NCI-H1092 treated with DMSO at 0.1 percent for 48 hours (cell line): ENCODE results near the gene SLC35G1.

Experiments used
- DNase-seq: peaks from one replicate; lab custom pipeline; 2025; lab: John Stamatoyannopoulos, UW

SLC35G1 gene, protein sequence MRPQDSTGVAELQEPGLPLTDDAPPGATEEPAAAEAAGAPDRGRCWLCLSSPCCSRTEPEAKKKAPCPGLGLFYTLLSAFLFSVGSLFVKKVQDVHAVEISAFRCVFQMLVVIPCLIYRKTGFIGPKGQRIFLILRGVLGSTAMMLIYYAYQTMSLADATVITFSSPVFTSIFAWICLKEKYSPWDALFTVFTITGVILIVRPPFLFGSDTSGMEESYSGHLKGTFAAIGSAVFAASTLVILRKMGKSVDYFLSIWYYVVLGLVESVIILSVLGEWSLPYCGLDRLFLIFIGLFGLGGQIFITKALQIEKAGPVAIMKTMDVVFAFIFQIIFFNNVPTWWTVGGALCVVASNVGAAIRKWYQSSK

GRCh38 chr10:93893646-93894515 lies at the start of gene SLC35G1:
SLC35G1 (plus strand) TSS chr10:93893978; CDS start chr10:93894034, 56 bp downstream.
- peak; percentile 62 for DNase-seq

- DNase-seq = no peak
Measured at GRCh38 chr10:93844979-93845626, 48.7 kb upstream of the SLC35G1 start.

DNA sequence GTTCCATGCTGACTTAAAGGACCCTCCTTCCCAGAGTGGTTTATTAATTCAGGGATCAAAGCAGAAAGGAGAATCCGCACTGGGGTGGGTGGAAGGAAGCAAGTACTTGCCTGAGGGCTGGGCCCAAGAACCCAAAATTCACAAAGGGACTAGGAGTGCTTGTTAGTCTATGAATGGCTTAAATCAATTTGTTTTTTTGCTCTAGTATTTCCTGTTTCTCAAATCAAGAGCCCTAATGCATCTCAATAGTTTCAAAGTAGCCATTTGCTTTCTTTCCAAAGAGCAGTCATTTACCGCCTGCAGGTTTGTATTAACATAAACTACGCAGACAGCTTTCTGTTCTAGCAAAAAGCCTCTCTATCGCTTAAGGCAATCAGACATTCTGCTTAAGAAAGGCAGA lies 44.2 kb upstream of the SLC35G1 start:
- DNase-seq = no peak

DNA sequence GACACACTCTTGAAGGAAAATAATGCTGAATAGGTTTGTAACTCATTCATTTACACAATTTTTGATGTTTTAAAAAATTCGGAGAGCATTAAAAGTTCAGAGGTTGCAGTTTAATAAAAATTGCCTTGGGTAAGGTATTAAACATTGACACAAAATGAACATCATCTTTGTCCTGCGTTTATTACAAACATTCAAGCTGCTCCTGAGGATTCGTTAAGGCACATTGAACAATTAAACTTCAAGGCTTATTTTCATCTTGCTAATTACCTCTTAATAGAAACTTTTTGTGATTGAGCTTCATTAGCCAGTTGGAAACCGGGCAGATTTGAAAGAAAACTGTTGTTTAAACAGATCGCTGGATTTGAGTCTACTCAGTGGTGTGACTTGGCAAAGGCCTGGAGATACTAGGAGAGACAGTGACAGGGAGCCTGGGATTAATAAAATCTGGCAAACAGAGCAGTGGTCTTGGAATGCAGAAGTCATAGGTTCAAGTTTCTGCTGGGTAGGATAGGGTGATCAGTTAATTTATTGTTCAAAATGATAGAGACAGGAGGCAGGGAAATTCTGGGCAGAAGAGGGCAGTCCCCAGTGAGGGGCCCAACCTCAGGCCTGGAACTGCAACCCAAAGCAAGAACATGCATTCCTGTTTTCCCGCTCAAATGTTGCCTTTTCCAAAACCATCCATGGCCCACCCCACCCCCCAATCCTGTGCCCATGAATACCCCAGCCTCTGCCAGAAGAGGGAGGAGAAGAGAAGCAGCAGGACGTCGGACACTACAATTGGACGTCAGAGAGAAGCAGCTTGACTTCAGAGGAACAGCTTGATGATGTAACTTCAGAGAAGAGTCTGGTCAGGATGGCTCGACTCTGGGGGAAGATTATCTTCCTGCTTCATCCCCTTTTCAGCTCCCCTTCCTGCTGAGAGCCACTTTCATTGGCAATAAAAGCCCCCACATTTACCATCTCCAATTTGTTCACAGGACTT lies 43.5 kb upstream of the SLC35G1 start:
- no peak for DNase-seq

DNA sequence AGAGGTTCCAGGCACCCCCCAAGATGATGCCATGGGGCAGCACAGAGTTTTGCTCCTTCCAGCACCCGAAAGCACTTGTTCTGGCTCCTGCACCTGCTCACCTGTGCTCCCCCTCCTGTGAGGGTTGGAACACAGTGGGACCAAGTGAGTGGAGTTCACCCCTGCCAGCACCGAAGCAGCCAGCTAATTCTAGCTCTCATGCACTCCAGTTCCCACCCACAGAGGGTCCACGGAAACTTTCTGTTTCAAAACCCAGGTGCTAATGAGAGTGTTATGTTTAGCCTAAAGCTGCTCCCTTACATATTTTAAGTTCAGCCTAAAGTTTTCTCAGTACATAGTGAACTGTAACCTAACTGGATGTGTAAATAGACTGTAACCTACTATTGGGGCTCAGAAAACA lies 42.6 kb upstream of the SLC35G1 start:
- DNase-seq = no peak

GRCh38 chr10:93852476-93853095 lies 41.2 kb upstream of the SLC35G1 start:
- DNase-seq = no peak

- no peak for DNase-seq
Measured at GRCh38 chr10:93854975-93855374, 38.8 kb upstream of the SLC35G1 start.

DNA sequence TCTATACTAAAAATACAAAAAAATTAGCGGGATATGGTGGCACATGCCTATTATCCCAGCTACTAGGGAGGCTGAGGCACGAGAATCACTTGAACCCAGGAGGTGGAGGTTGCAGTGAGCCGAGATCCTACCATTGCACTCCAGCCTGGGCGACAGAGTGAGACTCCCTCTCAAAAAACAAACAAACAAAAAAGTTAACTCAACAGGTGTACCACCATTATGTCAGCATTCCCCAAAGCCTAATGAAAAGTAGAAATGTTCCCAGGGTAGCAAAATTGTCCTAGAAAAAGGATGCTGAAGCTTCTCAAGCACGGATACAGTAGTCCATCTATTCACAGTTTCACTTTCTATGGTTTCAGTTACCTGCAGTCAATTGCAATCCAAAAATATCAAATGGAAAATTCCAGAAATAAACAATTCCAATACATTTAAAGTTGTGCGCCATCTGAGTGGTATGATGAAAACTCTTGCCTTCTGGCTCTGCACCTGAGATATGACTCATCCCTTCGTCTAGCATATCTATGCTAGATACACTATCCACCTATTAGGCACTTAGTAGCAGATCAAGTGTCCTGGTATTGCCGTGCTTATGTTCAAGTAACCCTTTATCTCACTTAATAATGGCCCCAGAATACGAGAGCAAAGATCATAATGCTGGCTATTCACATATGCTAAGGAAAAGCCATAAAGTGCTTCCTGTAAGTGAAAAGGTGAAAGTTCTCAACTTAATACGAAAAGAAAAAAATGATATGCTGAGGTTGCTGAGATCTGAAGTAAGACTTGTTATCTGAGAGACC lies 37.2 kb upstream of the SLC35G1 start:
- no peak for DNase-seq

DNA sequence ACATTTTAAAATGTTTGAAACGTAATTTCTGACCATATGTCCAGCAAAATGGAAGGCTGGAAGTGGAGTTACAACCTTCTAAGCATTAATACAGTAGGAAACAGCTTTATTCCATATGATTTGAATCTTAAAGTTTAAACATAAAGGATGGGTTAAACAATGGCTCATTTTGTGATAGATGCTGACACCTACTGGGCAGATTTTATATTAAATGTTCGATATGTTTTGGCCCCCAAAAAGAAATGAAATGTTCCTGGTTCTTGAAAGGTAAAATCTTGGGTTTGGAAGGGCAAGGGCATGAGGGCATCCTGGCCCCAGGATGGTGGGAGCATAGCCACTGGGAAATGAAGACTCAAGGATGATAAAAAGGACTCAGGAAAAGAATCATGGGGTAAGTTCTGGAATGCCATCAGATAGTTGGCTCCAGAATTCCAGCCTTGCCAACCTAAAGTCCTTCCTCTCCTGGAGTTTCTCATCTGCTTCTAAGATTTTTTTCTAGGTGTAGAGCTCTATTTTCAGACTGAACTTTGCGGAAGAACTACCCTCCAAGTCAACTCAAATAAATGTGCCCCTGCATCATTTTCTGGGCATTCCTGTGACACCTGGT lies 34.6 kb upstream of the SLC35G1 start:
- no peak for DNase-seq

DNA sequence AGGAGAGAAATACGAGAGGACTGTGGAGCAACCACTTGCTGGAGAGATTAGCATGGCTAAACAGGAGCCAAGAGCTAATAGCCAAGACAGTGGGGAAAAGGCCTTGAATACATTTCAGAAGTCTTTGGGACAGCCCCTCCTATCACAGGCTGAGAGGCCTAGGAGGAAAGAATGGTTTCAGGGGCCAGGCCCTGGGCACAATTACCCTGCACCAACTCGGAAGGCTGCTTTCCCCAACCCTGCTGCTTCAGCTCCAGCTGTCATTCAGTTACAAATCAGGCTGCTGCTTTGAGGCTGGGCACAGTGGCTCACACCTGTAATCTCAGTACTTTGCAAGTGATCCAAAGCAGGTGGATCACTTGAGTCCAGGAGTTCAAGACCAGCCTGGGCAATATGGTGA lies 32.0 kb upstream of the SLC35G1 start:
- no peak for DNase-seq

GRCh38 chr10:93865794-93866425 lies 27.9 kb upstream of the SLC35G1 start:
- DNase-seq = no peak

DNA sequence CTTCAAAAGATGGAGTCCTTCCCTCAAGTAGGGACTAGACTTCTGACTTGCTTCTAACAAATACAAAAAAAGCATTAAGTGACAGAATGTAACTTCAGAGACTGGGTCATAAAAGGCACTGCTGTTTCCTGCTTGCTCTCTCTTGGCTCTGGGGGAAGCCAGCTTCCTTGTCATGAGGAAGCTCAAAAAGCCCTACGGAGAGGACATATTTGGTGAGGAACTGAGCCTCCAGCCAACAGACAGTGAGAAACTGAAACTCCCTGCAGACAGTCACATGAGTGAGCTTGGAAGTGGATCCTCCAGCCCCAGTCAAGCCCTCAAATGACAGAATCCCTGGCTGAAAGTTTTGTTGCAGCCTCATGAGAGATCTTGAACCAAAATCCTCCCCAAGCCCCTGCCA lies 26.3 kb upstream of the SLC35G1 start:
- DNase-seq = no peak

DNA sequence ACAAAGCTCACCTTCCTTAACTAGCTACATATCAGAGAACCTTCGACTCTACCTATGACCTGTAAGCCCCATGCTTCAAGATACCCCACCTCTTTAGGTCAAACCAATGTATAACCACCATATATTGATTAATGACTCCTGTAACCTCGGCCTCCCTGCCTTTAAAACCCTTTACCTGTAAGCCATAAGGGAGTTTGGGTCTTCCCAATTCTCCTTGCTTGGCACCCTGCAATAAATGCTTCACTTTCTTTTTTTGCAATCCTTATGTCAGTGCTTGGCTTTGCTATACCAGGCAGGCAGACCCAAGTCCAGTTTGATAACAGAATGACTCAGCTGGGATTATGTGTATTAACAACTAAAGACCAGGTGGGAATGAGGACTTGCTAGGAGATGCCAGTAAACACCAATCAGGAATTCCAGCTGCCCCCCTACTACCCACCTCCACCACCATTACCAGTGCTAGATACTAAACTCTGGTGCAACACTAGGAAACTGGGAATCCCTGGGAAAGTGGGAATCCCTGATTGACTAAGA lies 22.0 kb upstream of the SLC35G1 start:
- no peak for DNase-seq

DNA sequence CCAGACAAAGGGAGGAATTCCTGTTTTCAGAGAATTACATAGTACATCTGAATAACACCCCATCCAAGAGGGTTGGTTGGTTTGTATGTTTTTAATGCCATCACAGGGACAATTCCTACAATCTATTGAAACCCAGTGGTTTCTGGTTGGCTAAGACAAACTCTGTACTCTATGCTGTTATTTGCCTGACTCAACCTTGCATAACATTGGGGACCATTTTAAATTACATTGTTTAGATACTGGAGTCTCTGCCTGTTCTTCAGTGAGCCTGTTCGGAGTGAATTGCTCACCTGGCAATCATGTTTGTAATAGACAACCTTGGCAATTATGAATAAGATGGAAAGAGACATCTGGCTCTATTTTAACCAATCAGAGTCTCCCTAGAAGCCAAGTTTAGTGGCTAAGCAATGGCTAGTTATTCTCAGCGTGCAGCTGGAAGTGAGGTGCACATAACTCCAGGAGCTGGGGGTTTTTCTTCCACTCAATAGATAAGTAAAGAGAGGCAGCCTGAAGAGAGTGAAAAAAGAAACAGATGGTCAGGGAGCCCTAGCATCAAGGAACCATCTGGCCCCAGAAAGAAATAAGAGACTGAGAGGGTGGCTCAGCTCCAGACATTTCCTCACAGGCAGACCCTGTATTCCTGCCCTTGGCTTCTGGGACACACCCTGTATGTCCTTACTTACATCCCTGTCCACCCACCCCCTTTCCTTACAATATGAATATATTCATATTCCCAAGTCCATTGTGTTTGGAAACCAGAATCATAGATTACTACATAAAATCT lies 21.2 kb upstream of the SLC35G1 start:
- no peak for DNase-seq

DNA sequence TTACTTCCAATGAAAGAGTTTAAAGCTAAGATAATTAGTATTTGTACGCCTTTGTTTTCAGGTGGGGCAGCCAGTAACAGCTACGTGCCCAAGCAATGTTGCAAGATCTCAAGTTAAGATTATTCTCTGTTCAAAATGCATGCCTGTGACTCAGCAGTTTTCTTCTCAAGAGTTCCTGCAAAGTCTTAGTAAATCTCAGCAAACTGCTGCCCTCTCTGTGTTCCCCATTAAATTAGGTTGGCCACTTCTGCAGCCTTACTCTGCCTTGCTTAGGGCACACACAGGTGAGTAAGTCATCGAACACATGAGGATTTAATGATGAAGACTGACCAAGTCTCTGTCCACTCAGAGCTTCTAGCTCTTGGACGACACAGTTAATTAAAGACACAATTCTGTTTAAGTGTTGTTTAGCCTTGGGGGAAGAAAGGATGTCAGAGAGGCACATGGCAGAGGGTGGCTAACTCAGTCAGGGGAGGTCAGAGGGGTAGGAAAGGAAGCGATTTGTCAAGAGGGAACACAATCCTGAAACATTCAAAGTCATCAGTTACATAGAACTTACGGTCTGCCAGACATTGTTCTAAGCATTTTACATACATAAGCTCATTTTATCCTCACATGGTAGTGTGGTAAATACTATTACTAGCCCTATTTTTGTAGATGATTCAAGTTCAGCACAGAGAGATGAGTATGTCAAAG lies 20.2 kb upstream of the SLC35G1 start:
- DNase-seq = no peak

GRCh38 chr10:93874309-93875031 lies 19.3 kb upstream of the SLC35G1 start:
- peak; percentile 40 for DNase-seq

DNA sequence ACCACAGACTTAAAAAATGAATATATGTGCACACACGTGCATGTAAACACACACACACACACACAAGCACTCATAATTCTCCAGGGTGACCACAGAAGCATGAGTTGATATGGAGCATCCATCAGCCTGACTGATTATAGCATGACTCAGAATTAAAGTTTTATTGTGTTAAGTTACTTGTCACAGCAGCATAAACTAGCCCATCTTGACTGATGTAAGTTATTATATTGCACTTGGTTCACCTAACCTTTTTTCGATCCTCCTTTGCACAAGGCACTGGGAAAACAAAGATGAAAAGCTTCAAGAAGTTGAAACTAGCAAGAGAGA lies 18.8 kb upstream of the SLC35G1 start:
- DNase-seq = no peak
